Fibroblast of lung (primary cell): Measurements from ENCODE around the gene PNPLA7.

Experiments used
- CTCF ChIP-seq, 2 donors: IDR thresholded peaks in 1 of 2; conservative IDR thresholded peaks in 1 of 2; 1 replicate in 1 of 2; 2 replicates in 1 of 2; pipeline ENCODE4 v1.5.1; 2011 to 2012; ENCODE audit warnings: low read length in 2 of 2, control low read depth in 1 of 2, inconsistent platforms in 1 of 2, low read depth in 1 of 2, mild to moderate bottlenecking in 1 of 2
- EZH2 ChIP-seq: IDR thresholded peaks from 2 replicates; pipeline ENCODE4 v1.5.1; 2012; ENCODE audit warnings: low read length, control low read depth, mild to moderate bottlenecking; ENCODE audit errors: missing control alignments

GRCh38 chr9:137547687-137548543 is 2.3 kb downstream of the PNPLA7 start:
- TF ChIP-seq CTCF (conservative IDR thresholded peaks at IDR 0.05 in 1 of 2, IDR thresholded peaks at IDR 0.05 in 1 of 2; ENCODE audit: low read depth in 1 of 2, low read length in 2 of 2) (no peak), EZH2 (no peak)
